Erythroblast (primary cell): ENCODE data around the gene SGTB.

Source experiments
- GATA1 ChIP-seq: IDR thresholded peaks from 2 replicates; pipeline ENCODE4 v1.6.1; 2011; ENCODE audit warnings: low read depth, mild to moderate bottlenecking, control low read depth, low read length, moderate library complexity
- POLR2A ChIP-seq: IDR thresholded peaks from 2 replicates; pipeline ENCODE4 v1.6.1; 2011; ENCODE audit warnings: mild to moderate bottlenecking, low read length

- no peak for TF ChIP-seq POLR2A
- TF ChIP-seq GATA1: no peak
Observed at GRCh38 chr5:65766781-65767180, 44.9 kb upstream of the SGTB start.
